PC-3 (cell line): ENCODE results near the gene PORCN. TPM values are rescaled to one million over a fixed set of nuclear protein-coding genes. Genes with fewer than 3 reads are reported as not detected.

ENCODE experiments used
- ATAC-seq: fragments of 200-7000 bp; cut with Tn5 transposase; 2 replicates; pipeline ENCODE4 v1.9.1; 2020; ENCODE audit warnings: mild to moderate bottlenecking, moderate library complexity
- Bru-seq: library from RNA; stranded (reverse); fragments of 400-500 nt; gene quantifications from one replicate; lab custom pipeline; 2021; lab: Mats Ljungman, UMichigan
- BruChase-seq, 2 experiments: library from RNA; stranded (reverse); fragments of 400-500 nt; gene quantifications; one replicate each; lab custom pipeline; 2021; lab: Mats Ljungman, UMichigan
- BruUV-seq: library from RNA; stranded (reverse); fragments of 400-500 nt; replicated peaks from 2 replicates; lab custom pipeline; 2021; lab: Mats Ljungman, UMichigan
- CTCF ChIA-PET: fragments of 300-600 bp; sonication (Branson Sonifier 250); formaldehyde crosslinking; loops from one replicate; lab custom pipeline; 2022; ENCODE audit warnings: antibody characterized with exemption; lab: Charles Lee
- POLR2A ChIA-PET: fragments of 300-600 bp; sonication (Branson Sonifier 250); formaldehyde crosslinking; loops from one replicate; lab custom pipeline; 2022; ENCODE audit warnings: antibody characterized with exemption; ENCODE audit not compliant: unreplicated experiment; lab: Charles Lee
- DNase-seq: peaks from one replicate; pipeline ENCODE4 v3.0.0-alpha.2; 2015
- H2AFZ ChIP-seq: fragments of 300-600 bp; sonication (generic); 2 replicates; pipeline ENCODE4 v1.6.0; 2016; ENCODE audit warnings: antibody characterized with exemption, low read length
- H3F3A ChIP-seq: fragments of 300-600 bp; sonication (generic); one replicate; pipeline ENCODE4 v1.6.0; 2017; ENCODE audit warnings: antibody characterized with exemption, low read length, control low read depth, mild to moderate bottlenecking; ENCODE audit not compliant: unreplicated experiment
- H3K27ac ChIP-seq: fragments of 300-600 bp; sonication (generic); 2 replicates; pipeline ENCODE4 v1.5.1; 2016; ENCODE audit warnings: mild to moderate bottlenecking, low read length
- H3K27me3 ChIP-seq: fragments of 300-600 bp; sonication (generic); 2 replicates; pipeline ENCODE4 v1.6.1; 2016; ENCODE audit warnings: low read length, mixed read lengths
- H3K36me3 ChIP-seq: fragments of 300-600 bp; sonication (generic); 2 replicates; pipeline ENCODE4 v1.6.1; 2016; ENCODE audit warnings: low read depth, mixed run types, low read length, mixed read lengths
- H3K4me1 ChIP-seq: fragments of 300-600 bp; sonication (generic); 2 replicates; pipeline ENCODE4 v1.5.1; 2016; ENCODE audit warnings: low read length; ENCODE audit not compliant: insufficient read depth
- H3K4me2 ChIP-seq: fragments of 300-600 bp; sonication (generic); 2 replicates; pipeline ENCODE4 v1.6.0; 2016; ENCODE audit warnings: low read length
- H3K4me3 ChIP-seq: fragments of 300-600 bp; sonication (generic); 2 replicates; pipeline ENCODE4 v1.5.1; 2016; ENCODE audit warnings: mild to moderate bottlenecking, low read length, mixed read lengths
- H3K79me2 ChIP-seq: fragments of 300-600 bp; sonication (generic); 2 replicates; pipeline ENCODE4 v1.6.1; 2017; ENCODE audit warnings: low read length, mixed read lengths
- H3K9ac ChIP-seq: fragments of 300-600 bp; sonication (generic); 2 replicates; pipeline ENCODE4 v1.6.0; 2016; ENCODE audit warnings: mild to moderate bottlenecking, low read length
- H3K9me2 ChIP-seq: fragments of 300-600 bp; sonication (generic); replicated peaks from 2 replicates; pipeline ENCODE4 v1.6.1; 2016; ENCODE audit warnings: mixed run types, low read length, mixed read lengths
- H3K9me3 ChIP-seq: fragments of 300-600 bp; sonication (generic); 2 replicates; pipeline ENCODE4 v1.6.1; 2016; ENCODE audit warnings: low read length, mixed read lengths
- H4K20me1 ChIP-seq: fragments of 300-600 bp; sonication (generic); 2 replicates; pipeline ENCODE4 v1.6.1; 2016; ENCODE audit warnings: low read length, mixed read lengths
- EZH2 ChIP-seq: fragments of 300-600 bp; sonication (generic); IDR thresholded peaks from one replicate; pipeline ENCODE4 v1.6.1; 2017; ENCODE audit warnings: antibody characterized with exemption, mild to moderate bottlenecking, low read length; ENCODE audit not compliant: unreplicated experiment
- EZH2phosphoT487 ChIP-seq: fragments of 300-600 bp; sonication (generic); IDR thresholded peaks from 2 replicates; pipeline ENCODE4 v1.6.1; 2018; ENCODE audit warnings: mild to moderate bottlenecking, antibody characterized with exemption, low read length, borderline replicate concordance
- intact Hi-C: fragments of 100-400 bp; cut with micrococcal nuclease; formaldehyde crosslinking; loops from 2 replicates; pipeline ENCODE4 v1.9.0; 2023
- long read RNA-seq: library from polyadenylated mRNA; unstranded; transcript quantifications from one replicate; pipeline ENCODE4 v2.0.0, GENCODE V29; 2021; ENCODE audit not compliant: unreplicated experiment
- total RNA-seq: library from RNA; depleted of rRNA; stranded (reverse); fragments of >200 nt; gene quantifications from 2 replicates; pipeline ENCODE4 v1.2.3, GENCODE V29; 2014; rRNA removed
- TF ChIP-seq, protein P1 (sequence below): fragments of 300-600 bp; sonication (generic); conservative IDR thresholded peaks from 2 replicates; pipeline ENCODE4 v1.5.1; 2017; ENCODE audit warnings: antibody characterized with exemption, low read depth, mild to moderate bottlenecking, low read length

The PORCN gene
- total RNA-seq (38.9 and 48.3 TPM in 2 replicates), Bru-seq, nascent RNA (percentile 60 among the genes with signal in this experiment), BruChase-seq, experiment 1, labeled RNA remaining after a 6-hour chase (percentile 71 among the genes with signal in this experiment), BruChase-seq, experiment 2, labeled RNA remaining after a 2-hour chase (percentile 73 among the genes with signal in this experiment)
- long read RNA-seq, transcript PORCN-204 (13 exons, 1,672 nt): major isoform, 10 of 104 reads
- long read RNA-seq, partial matches to known transcripts: 51 of 104 reads
- long read RNA-seq, other reads (novel, unspliced or antisense): 40 of 104 reads

DNA sequence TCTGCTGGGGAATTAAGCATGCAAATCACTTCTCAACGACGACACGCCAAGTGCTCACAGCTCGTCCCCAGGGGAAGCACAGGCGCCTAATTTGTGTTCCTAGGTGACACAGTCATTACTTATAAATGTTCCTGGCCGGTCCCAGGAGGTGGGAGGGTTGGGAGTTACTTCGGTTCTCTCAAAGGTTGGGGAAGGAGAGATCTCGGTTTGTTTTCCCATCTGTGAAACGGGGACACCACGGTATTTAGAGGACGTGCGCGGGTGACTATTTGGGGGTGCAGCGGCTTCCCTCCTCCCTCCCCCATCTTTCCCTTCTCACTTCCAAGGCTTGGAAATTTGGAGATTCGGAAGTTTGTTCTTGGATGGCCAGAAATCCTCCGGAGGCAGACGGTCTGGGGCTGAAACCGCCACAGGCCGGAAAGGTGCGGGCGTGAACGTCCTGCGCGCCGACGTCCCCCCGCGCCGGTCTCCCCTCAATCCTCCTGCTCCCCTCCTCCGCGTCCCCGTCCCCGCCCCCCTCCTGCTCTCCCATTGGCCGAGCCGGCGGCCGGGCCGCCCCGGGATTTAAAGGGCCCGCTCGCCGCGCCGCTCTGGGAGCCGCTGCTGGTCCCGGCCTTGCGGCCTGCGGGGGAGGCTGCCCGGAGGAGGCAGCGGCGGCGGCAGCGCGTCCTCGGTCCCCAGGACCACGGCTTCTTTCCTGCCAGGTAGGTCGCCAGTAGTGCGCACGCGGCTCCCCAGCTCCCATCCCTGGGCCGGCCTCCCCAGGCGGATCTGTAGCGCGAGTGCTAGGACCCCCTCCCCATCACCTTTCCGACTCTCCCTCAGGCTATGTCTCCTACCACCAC lies at the start of gene PORCN:
Gene PORCN, plus strand, starts transcription at position 593 of the 845 bp plus-strand sequence. CDS start 829 bp downstream, outside the sequence.
- peak within 1 kb of the TSS; percentile 58 for H3K27ac ChIP-seq
- CTCF ChIA-PET: no interaction called here
- H3K9ac ChIP-seq: peak within 1 kb of the TSS; percentile 79
- no peaks in the 10 kb centered on the region for H4K20me1 ChIP-seq
- intact Hi-C loops: no loop called here
- TF ChIP-seq EZH2phosphoT487 (no peak), EZH2 (no peak)
- TF ChIP-seq, protein P1, sequence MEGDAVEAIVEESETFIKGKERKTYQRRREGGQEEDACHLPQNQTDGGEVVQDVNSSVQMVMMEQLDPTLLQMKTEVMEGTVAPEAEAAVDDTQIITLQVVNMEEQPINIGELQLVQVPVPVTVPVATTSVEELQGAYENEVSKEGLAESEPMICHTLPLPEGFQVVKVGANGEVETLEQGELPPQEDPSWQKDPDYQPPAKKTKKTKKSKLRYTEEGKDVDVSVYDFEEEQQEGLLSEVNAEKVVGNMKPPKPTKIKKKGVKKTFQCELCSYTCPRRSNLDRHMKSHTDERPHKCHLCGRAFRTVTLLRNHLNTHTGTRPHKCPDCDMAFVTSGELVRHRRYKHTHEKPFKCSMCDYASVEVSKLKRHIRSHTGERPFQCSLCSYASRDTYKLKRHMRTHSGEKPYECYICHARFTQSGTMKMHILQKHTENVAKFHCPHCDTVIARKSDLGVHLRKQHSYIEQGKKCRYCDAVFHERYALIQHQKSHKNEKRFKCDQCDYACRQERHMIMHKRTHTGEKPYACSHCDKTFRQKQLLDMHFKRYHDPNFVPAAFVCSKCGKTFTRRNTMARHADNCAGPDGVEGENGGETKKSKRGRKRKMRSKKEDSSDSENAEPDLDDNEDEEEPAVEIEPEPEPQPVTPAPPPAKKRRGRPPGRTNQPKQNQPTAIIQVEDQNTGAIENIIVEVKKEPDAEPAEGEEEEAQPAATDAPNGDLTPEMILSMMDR: no peak
- peaks cover 11% of the 10 kb centered on the region; the same call in 1 of the 2 replicates for H3K4me1 ChIP-seq
- POLR2A ChIA-PET: no interaction called here
- H3K9me2 ChIP-seq: no peaks in the 10 kb centered on the region
- no peaks in the 10 kb centered on the region for H3F3A ChIP-seq
- ATAC-seq: peak; percentile 93
- peak within 1 kb of the TSS; percentile 88 for H3K4me2 ChIP-seq
- H3K36me3 ChIP-seq: no peaks in the 10 kb centered on the region
- H3K9me3 ChIP-seq: no peaks in the 10 kb centered on the region
- H2AFZ ChIP-seq: peak within 1 kb of the TSS; percentile 98
- H3K4me3 ChIP-seq: peak within 1 kb of the TSS; percentile 83
- peaks cover 19% of the 10 kb centered on the region; the same call in 1 of the 2 replicates for H3K79me2 ChIP-seq
- peak; percentile 68 for DNase-seq
- H3K27me3 ChIP-seq: no peaks in the 10 kb centered on the region
- BruUV-seq: TSS peak; percentile 97

DNA sequence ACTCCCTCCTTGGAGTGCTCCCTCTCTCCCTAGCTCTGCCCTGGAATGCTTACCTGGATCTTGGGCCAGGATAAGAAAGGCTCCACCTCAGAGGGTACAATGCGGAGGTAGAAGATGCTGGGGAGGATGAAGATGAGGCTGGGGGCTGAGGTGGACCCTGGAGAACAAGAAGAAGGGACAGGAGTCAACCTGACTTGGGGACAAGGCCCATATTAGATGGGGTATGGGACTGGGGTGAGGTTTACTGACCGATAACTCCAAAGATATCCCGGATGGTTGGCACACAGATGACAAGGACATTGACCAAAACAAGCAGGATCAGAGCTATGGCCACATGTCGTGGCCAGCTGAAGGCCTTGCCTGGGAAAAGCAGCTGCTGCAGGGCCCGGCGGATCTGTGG lies 49.3 kb upstream of the PORCN start:
- intact Hi-C loops: no loop called here
- H4K20me1 ChIP-seq: no peaks in the 10 kb centered on the region
- H3K36me3 ChIP-seq: no peaks in the 10 kb centered on the region
- H3K4me1 ChIP-seq: peaks cover 6% of the 10 kb centered on the region
- POLR2A ChIA-PET: no interaction called here
- no peaks in the 10 kb centered on the region for H3K79me2 ChIP-seq
- H3F3A ChIP-seq: no peaks in the 10 kb centered on the region
- H3K9me3 ChIP-seq: no peaks in the 10 kb centered on the region
- CTCF ChIA-PET: no interaction called here
- no peaks in the 10 kb centered on the region for H3K9me2 ChIP-seq
- no peak overlapping the region for H3K27ac ChIP-seq
- no peak overlapping the region for H3K9ac ChIP-seq
- no peaks in the 10 kb centered on the region for H3K27me3 ChIP-seq
- TF ChIP-seq EZH2phosphoT487 (no peak), EZH2 (no peak)
- TF ChIP-seq, protein P1: no peak
- BruUV-seq: no TSS peak
- ATAC-seq (no peak), DNase-seq (no peak)
- H2AFZ ChIP-seq: no peak overlapping the region
- no peak overlapping the region for H3K4me3 ChIP-seq
- no peak overlapping the region for H3K4me2 ChIP-seq
